Heart left ventricle (tissue), 16 donors: Measurements from ENCODE around the gene LPIN3. TPM values are rescaled to one million over a fixed set of nuclear protein-coding genes. Genes with fewer than 3 reads are reported as not detected.

Experiments
- ATAC-seq, 4 donors: fragments of 200-7000 bp; cut with Tn5 transposase; one replicate each; pipeline ENCODE4 v1.9.1; 2020 to 2022; ENCODE audit warnings: moderate library complexity in 4 of 4, mild to moderate bottlenecking in 3 of 4, moderate number of reproducible peaks in 1 of 4
- DNase-seq, 5 donors: peaks; one replicate each; pipeline ENCODE4 v3.0.0-alpha.2; 2020
- H3K27ac ChIP-seq, 12 donors: fragments of 200-600 bp; sonication (generic) in 4 of 12; one replicate each; pipeline versions ENCODE4 v1.5.0 to v1.8.0; 2016 to 2022; ENCODE audit warnings: mild to moderate bottlenecking in 2 of 12
- H3K27me3 ChIP-seq, 9 donors: fragments of 200-600 bp; sonication (generic) in 2 of 9; one replicate each; pipeline versions ENCODE4 v1.5.1 to v1.8.0; 2016 to 2022; ENCODE audit warnings: mild to moderate bottlenecking in 3 of 9
- H3K36me3 ChIP-seq, 9 donors: fragments of 200-600 bp; sonication (generic) in 2 of 9; one replicate each; pipeline versions ENCODE4 v1.5.0 to v1.8.0; 2018 to 2022; ENCODE audit warnings: mild to moderate bottlenecking in 2 of 9
- H3K4me1 ChIP-seq, 12 donors: fragments of 200-600 bp; sonication (generic) in 4 of 12; one replicate each; pipeline versions ENCODE4 v1.5.0 to v1.8.0; 2016 to 2022; ENCODE audit warnings: mild to moderate bottlenecking in 3 of 12
- H3K4me3 ChIP-seq, 12 donors: fragments of 200-600 bp; sonication (generic) in 4 of 12; one replicate each; pipeline versions ENCODE4 v1.5.0 to v1.8.0; 2017 to 2022; ENCODE audit warnings: mild to moderate bottlenecking in 9 of 12, moderate library complexity in 4 of 12
- H3K9me3 ChIP-seq, 12 donors: fragments of 200-600 bp; sonication (generic) in 4 of 12; one replicate each; pipeline versions ENCODE4 v1.5.0 to v1.8.0; 2016 to 2022; ENCODE audit warnings: mild to moderate bottlenecking in 1 of 12
- POLR2A ChIP-seq, 2 donors: fragments of 450-650 bp; IDR thresholded peaks; one replicate each; pipeline ENCODE4 v1.6.1; 2017; ENCODE audit warnings: antibody characterized with exemption in 2 of 2, mild to moderate bottlenecking in 2 of 2, moderate library complexity in 2 of 2
- WGBS, 4 donors: extraction: QIAGEN DNeasy Blood & Tissue Kit in 2 of 4; methylation state at CpG; one replicate each; pipeline versions ENCODE4 v1.1.5 to v1.1.7; 2013 to 2018; 5-methylcytosine and 5-hydroxymethylcytosine counted together
- intact Hi-C, 10 donors: fragments of 100-400 bp; cut with DNase I; formaldehyde crosslinking; loops; one replicate each; pipeline versions ENCODE4 v1.11.1 to v1.14.2; 2022
- polyA plus RNA-seq, 2 donors: library from polyadenylated mRNA; stranded (reverse); fragments of 200-250 nt; gene quantifications; one replicate each; pipeline ENCODE4 v1.2.3, GENCODE V29; 2013
- total RNA-seq, 9 donors: library from RNA; depleted of rRNA in 2 of 9; stranded (reverse); fragments of >200 nt in 2 of 9; fragmentation: NEBNext Ultra II Directional in 3 of 9; extraction: Animal tissue kit (Norgen Biotek cat#: 25700) in 3 of 9; gene quantifications; one replicate each; pipeline versions ENCODE4 v1.1.0 to v1.2.4, GENCODE V29; 2016 to 2023
- TF ChIP-seq, protein P1 (sequence below), 12 donors: fragments of 200-600 bp; sonication (generic) in 4 of 12; IDR thresholded peaks; one replicate each; pipeline versions ENCODE4 v1.5.0 to v1.8.0; 2018 to 2022; ENCODE audit warnings: antibody characterized with exemption in 12 of 12, mild to moderate bottlenecking in 5 of 12
- donor health status: ischemic (EF 13 %, LVEDD 7.1; RV severe dilation, severe dysfunction).
- donor health status: healthy with polysubstance abuse.
- donor health status: DM: no; HTN: yes; CAD: no.
- donor health status: DM: no; HTN: no; CAD: no.
- donor health status: ischemic (EF 25% LVEDD 6.9; RV normal size, moderate dysfunction).
- donor health status: ischemic (EF 25% LVEDD 5.7; RV mildly dilated, moderate dysfunction).
- donor health status: healthy.
- donor health status: DM: yes; HTN: yes; CAD: no.
- donor health status: ischemic (EF 35%, LVEDD 5.7; RV mildly dilated, moderate dysfunction).
- donor health status: nonischemic (EF 11% LVEDD 7.7; RV severe dilation, severe dysfunction).
- donor health status: DM: yes; HTN: yes; CAD: no.
- donor health status: PGD.
- donor health status: ischemic (EF 29% LVEDD 5.4; RV normal size, mild dysfunction).
- donor health status: nonischemic (EF 23%, LVEDD 6.1; RV moderate dilation, normal function).

The LPIN3 gene
- total and polyA plus RNA-seq, 11 donors: 12.8 to 24.1 (median 19.0) TPM

DNA sequence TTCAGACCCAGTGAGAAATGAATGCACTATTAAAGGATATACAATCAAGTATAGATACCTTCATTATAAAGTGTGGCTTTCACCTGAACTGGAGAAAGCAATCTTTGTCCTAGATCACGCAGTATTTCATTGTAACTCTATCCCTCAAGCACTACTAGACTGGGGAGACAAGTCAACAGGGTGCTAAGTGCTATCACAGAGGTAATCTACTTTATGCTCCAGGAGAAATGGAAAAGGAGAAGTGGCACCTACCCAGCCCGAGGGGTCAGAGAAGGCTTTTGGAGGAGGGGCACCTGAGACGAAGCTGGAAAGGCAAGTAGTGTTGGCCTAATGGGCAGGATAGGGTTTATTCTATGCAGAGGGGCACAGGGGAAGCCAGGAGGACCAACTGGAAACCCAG, 40.2 kb upstream of the LPIN3 start:
- intact Hi-C loops: no loop called here
- WGBS, 4 donors: 83 to 90% (median 84%) methylated on average over 3 of the region's 3 CpGs
- Histone ChIP-seq H3K27me3 (no peaks in the 10 kb centered on the region), H3K36me3 (no peaks in the 10 kb centered on the region), H3K4me3 (no peak overlapping the region), H3K4me1 (peaks cover 0 to 38% (median 21%) of the 10 kb centered on the region in 12 donors), H3K9me3 (no peaks in the 10 kb centered on the region), H3K27ac (peak overlapping the region in 2 of 12 donors; percentile 8 to 48)
- TF ChIP-seq POLR2A (IDR thresholded peaks at IDR 0.05): no peak
- TF ChIP-seq, protein P1, sequence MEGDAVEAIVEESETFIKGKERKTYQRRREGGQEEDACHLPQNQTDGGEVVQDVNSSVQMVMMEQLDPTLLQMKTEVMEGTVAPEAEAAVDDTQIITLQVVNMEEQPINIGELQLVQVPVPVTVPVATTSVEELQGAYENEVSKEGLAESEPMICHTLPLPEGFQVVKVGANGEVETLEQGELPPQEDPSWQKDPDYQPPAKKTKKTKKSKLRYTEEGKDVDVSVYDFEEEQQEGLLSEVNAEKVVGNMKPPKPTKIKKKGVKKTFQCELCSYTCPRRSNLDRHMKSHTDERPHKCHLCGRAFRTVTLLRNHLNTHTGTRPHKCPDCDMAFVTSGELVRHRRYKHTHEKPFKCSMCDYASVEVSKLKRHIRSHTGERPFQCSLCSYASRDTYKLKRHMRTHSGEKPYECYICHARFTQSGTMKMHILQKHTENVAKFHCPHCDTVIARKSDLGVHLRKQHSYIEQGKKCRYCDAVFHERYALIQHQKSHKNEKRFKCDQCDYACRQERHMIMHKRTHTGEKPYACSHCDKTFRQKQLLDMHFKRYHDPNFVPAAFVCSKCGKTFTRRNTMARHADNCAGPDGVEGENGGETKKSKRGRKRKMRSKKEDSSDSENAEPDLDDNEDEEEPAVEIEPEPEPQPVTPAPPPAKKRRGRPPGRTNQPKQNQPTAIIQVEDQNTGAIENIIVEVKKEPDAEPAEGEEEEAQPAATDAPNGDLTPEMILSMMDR (IDR thresholded peaks at IDR 0.05): no peak
- ATAC-seq (no peak), DNase-seq (no peak)

DNA sequence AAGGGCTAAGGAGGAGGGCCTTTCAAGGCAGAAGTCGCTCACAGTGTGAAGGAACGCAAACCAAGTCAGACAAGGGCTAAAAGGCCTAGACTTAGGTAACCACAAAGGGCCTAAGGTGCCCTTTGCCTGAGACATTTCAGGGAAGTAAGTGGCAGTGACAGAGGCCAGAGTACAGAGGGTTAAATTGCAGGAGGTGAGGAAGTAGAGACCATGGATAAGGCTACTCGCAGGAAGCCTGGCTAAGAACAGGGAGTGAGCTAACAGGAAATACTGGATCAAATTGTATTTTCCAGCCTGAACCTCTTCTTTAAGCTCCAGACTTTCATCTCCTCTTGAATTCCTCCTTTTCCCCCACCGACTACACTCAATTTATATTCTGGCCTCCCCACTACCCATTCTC, 39.7 kb upstream of the LPIN3 start:
- Histone ChIP-seq H3K4me1 (peaks cover 0 to 38% (median 20%) of the 10 kb centered on the region in 12 donors), H3K27me3 (no peaks in the 10 kb centered on the region), H3K27ac (peak overlapping the region in 7 of 12 donors; percentile 1 to 48 (median 28)), H3K4me3 (no peak overlapping the region), H3K9me3 (no peaks in the 10 kb centered on the region), H3K36me3 (no peaks in the 10 kb centered on the region)
- intact Hi-C loops: no loop called here
- ATAC-seq: peak in 2 of 4 donors; percentile 37 to 38
- 75 to 82% (median 76%) methylated on average over 4 of the region's 4 CpGs for WGBS, 4 donors
- DNase-seq: no peak
- no peak for TF ChIP-seq POLR2A (IDR thresholded peaks at IDR 0.05)
- TF ChIP-seq, protein P1 (IDR thresholded peaks at IDR 0.05): no peak

DNA sequence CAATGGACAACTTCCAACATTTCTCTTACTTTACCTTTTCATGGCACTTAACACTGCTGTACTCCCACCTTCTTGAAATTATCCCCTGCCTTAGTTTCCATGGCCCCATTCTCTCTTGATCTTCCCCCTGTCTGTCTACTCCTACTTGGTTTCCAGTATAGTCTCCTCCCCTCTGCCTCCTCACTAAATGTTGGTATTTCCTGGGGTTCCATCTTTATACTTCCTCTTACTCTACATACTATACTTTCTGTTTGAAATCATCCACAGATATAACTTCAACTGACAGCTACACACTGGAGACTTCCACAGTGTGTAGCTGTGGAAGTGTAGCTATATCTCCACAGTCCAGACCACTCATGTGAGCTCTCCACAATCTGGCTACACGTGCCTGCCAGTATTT, 36.6 kb upstream of the LPIN3 start:
- Histone ChIP-seq H3K27ac (no peak overlapping the region), H3K9me3 (no peaks in the 10 kb centered on the region), H3K4me1 (peaks cover 0 to 59% (median 26%) of the 10 kb centered on the region in 12 donors), H3K36me3 (no peaks in the 10 kb centered on the region), H3K4me3 (no peak overlapping the region), H3K27me3 (no peaks in the 10 kb centered on the region)
- intact Hi-C loops: no loop called here
- ATAC-seq: peak in 1 of 4 donors; percentile 24
- TF ChIP-seq, protein P1 (IDR thresholded peaks at IDR 0.05): no peak
- no peak for TF ChIP-seq POLR2A (IDR thresholded peaks at IDR 0.05)
- no peak for DNase-seq
- 40 to 53% (median 47%) methylated on average over 1 of the region's 1 CpG for WGBS, 4 donors

DNA sequence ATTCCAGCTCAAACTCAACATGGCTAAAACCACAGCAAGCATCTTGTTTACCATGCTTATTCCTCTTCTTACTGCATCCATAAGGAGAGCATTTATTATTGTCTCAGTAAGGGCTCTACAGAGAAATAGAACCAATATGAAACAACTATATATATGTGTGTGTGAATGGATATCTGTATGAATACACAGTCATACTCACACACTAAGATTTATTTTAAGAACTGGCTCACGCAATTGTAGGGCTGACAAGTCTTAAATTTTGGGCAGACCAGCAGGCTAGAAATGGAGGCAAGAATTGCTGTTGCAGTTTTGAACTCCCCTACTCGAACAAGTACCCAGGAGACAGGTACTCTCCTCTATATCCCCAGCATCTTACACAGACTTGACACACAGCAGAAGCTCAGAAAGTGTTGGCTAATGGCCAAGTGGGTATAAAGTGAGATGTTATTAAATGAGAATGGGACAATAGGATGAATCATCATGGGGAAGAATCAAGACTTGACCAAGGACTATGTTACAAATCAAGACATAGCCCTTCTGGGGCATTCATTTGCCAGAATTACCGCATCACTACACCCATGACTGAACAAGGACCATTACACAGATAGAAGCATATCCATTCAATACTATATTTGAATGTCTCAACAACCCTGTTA, 36.1 kb upstream of the LPIN3 start:
- no peak overlapping the region for H3K4me3 ChIP-seq
- H3K27me3 ChIP-seq: no peaks in the 10 kb centered on the region
- peaks cover 4 to 65% (median 32%) of the 10 kb centered on the region in 12 donors for H3K4me1 ChIP-seq
- no peak for DNase-seq
- H3K27ac ChIP-seq: no peak overlapping the region
- TF ChIP-seq, protein P1 (IDR thresholded peaks at IDR 0.05): no peak
- no peak for TF ChIP-seq POLR2A (IDR thresholded peaks at IDR 0.05)
- H3K9me3 ChIP-seq: no peaks in the 10 kb centered on the region
- H3K36me3 ChIP-seq: no peaks in the 10 kb centered on the region
- 78 to 82% (median 82%) methylated on average over 3 of the region's 3 CpGs for WGBS, 4 donors
- intact Hi-C loops: no loop called here
- ATAC-seq: no peak
